Measurements from ENCODE around the gene MIEF1.

The MIEF1 gene

DNA sequence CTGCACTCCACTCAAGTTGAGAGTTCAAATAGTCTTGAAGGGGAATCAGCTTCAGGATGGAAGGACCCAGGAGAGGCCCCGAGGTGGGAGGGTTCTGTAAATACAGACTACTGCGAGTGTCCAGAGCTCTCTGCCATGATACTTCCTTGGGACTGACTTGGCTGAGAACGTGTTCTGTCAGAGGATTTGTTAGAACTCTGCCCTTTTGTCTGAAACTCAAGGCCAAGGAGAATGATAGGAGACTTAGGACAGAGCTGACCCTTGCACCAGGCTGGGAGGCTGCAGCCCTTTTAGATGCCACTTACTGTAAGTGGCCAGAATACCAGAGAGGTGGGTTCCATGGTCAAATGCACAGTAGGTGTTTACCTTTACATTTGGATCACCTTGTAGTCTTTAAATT lies 15.4 kb downstream of the MIEF1 start:
- Histone ChIP-seq H3K9ac (ENCODE audit: low read length) (peak overlapping the region; percentile 100), H4K8ac (ENCODE audit: low read length) (no peak overlapping the region), H3K4ac (ENCODE audit: low read depth in 1 of 2, low read length in 2 of 2) (no peak overlapping the region), H2BK12ac (ENCODE audit: low read length in 2 of 2) (no peak overlapping the region), H2BK15ac (ENCODE audit: low read depth, poor library complexity, severe bottlenecking) (no peak overlapping the region), H2AFZ (ENCODE audit: low read depth, low read length) (no peak overlapping the region), H3K36me3 (ENCODE audit: control insufficient read depth in 1 of 2, insufficient read depth in 2 of 2, low read depth in 1 of 2, low read length in 2 of 2) (peaks cover 46 to 66% of the 10 kb centered on the region in 2 experiments), H4K91ac (ENCODE audit: low read length) (no peak overlapping the region), H3K79me1 (replicated peaks; ENCODE audit: low read length, poor library complexity, severe bottlenecking) (peaks cover 30% of the 10 kb centered on the region), H2BK120ac (ENCODE audit: low read depth, low read length) (no peak overlapping the region), H2AK5ac (ENCODE audit: low read length, severe bottlenecking) (no peak overlapping the region), H3K27ac (ENCODE audit: low read length, poor library complexity, severe bottlenecking) (no peak overlapping the region), H3K18ac (ENCODE audit: low read depth in 1 of 2, low read length in 2 of 2) (no peak overlapping the region), H3K9me3 (ENCODE audit: control insufficient read depth, low read length) (no peaks in the 10 kb centered on the region), H3K23ac (ENCODE audit: low read length in 2 of 2) (no peak overlapping the region), H3K27me3 (ENCODE audit: control insufficient read depth in 1 of 2, insufficient read depth in 1 of 2, low read length in 2 of 2) (no peaks in the 10 kb centered on the region), H3K4me1 (ENCODE audit: control insufficient read depth, insufficient read depth, low read depth, low read length) (peaks cover 6% of the 10 kb centered on the region), H3K4me3 (ENCODE audit: insufficient read depth in 1 of 2, low read depth in 1 of 2, low read length in 2 of 2) (no peak overlapping the region), H2BK5ac (ENCODE audit: low read depth, low read length, poor library complexity, severe bottlenecking) (no peak overlapping the region), H3K4me2 (ENCODE audit: low read length, poor library complexity, severe bottlenecking) (no peak overlapping the region), H3K14ac (ENCODE audit: low read length in 2 of 2) (no peak overlapping the region)
- no peak for DNase-seq
- 94% methylated on average over 3 of the region's 3 CpGs for WGBS

DNA sequence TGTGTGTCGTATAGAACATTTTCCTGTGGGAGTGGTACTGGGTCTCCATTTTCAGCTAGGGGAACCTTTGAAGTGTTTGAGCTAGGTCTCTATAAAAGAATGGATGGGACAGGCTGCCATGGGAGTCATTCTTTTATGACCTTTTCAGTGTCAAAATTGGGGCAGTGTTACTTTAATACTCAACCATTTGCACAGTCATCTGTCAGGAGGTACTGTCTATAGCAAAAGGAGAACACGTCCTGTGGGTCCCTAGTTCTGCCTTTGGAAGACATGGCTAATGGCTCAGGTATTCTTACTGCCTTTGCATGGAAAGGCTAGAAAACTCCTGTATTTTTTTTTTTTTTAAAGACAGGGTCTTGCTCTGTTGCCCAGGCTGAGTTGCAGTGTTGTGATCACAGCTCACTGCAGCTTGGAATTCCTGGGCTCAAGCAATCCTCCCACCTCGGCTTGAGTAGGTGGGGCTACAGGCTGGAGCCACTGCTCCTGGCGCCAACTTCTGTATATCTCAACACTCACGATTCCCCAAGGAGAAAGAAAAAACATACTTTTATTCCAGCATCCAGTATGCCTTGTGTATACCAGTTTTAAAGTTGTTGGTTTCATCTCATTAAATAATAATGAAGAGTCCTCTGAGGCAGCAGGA lies 16.2 kb downstream of the MIEF1 start:
- peak; percentile 19 for DNase-seq
- 72% methylated on average over 3 of the region's 5 CpGs for WGBS
- H4K8ac ChIP-seq (ENCODE audit: low read length), result no peak overlapping the region
- H3K36me3 ChIP-seq (ENCODE audit: control insufficient read depth in 1 of 2, insufficient read depth in 2 of 2, low read depth in 1 of 2, low read length in 2 of 2), result peaks cover 49 to 67% of the 10 kb centered on the region in 2 experiments
- peaks cover 9% of the 10 kb centered on the region for H3K4me1 ChIP-seq (ENCODE audit: control insufficient read depth, insufficient read depth, low read depth, low read length)
- no peak overlapping the region for H3K4me2 ChIP-seq (ENCODE audit: low read length, poor library complexity, severe bottlenecking)
- no peak overlapping the region for H2AFZ ChIP-seq (ENCODE audit: low read depth, low read length)
- no peak overlapping the region for H2BK5ac ChIP-seq (ENCODE audit: low read depth, low read length, poor library complexity, severe bottlenecking)
- peak overlapping the region in 1 of 2 experiments; percentile 18 for H2BK12ac ChIP-seq (ENCODE audit: low read length in 2 of 2)
- H3K4ac ChIP-seq (ENCODE audit: low read depth in 1 of 2, low read length in 2 of 2), result no peak overlapping the region
- H3K9ac ChIP-seq (ENCODE audit: low read length), result peak overlapping the region; percentile 100
- no peak overlapping the region for H3K18ac ChIP-seq (ENCODE audit: low read depth in 1 of 2, low read length in 2 of 2)
- H4K91ac ChIP-seq (ENCODE audit: low read length), result no peak overlapping the region
- H3K14ac ChIP-seq (ENCODE audit: low read length in 2 of 2), result no peak overlapping the region
- no peaks in the 10 kb centered on the region for H3K9me3 ChIP-seq (ENCODE audit: control insufficient read depth, low read length)
- peak overlapping the region; percentile 32 for H2AK5ac ChIP-seq (ENCODE audit: low read length, severe bottlenecking)
- H3K23ac ChIP-seq (ENCODE audit: low read length in 2 of 2), result no peak overlapping the region
- peak overlapping the region in 1 of 2 experiments; percentile 97 for H3K4me3 ChIP-seq (ENCODE audit: insufficient read depth in 1 of 2, low read depth in 1 of 2, low read length in 2 of 2)
- H3K79me1 ChIP-seq (replicated peaks; ENCODE audit: low read length, poor library complexity, severe bottlenecking), result peaks cover 29% of the 10 kb centered on the region
- H2BK120ac ChIP-seq (ENCODE audit: low read depth, low read length), result no peak overlapping the region
- no peak overlapping the region for H3K27ac ChIP-seq (ENCODE audit: low read length, poor library complexity, severe bottlenecking)
- no peaks in the 10 kb centered on the region for H3K27me3 ChIP-seq (ENCODE audit: control insufficient read depth in 1 of 2, insufficient read depth in 1 of 2, low read length in 2 of 2)
- no peak overlapping the region for H2BK15ac ChIP-seq (ENCODE audit: low read depth, poor library complexity, severe bottlenecking)

DNA sequence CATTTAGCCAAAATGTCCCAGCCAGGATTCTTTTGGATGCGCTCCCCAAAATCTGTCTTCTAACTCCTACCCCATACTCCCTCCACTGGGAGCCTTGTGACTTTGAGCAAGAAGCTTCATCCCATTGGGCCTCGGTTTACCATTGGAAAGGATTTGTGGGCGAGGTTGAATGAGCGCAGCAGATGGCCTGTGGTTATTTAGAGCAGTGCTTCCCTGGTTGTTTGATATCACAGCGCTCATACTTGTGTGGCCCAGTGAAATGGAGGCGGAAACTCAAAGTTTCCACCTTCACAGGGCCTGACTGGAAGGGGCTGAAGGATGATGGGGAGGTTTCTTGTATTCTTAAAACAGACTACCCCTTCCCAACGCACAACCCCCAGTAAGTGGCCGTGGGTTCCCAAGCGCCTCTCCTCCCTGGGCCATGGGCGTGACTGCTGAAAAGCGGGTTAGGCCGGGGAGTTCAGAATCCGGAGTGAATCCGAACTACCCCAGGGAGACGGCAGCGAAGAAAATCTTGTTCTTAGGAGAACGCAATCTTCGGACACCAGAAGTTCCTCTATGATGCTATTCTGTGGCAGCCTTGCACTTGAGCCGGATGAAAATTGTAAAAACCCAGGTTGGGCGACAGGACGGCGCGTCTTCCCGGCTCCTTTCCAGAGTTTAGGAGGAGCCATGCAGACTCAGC lies 17.0 kb downstream of the MIEF1 start:
- H2AK5ac ChIP-seq (ENCODE audit: low read length, severe bottlenecking), result peak overlapping the region; percentile 81
- 10% methylated on average over 23 of the region's 24 CpGs for WGBS
- H2BK12ac ChIP-seq (ENCODE audit: low read length in 2 of 2), result peak overlapping the region in 1 of 2 experiments; percentile 18
- peak overlapping the region in 1 of 2 experiments; percentile 18 for H3K23ac ChIP-seq (ENCODE audit: low read length in 2 of 2)
- H2BK5ac ChIP-seq (ENCODE audit: low read depth, low read length, poor library complexity, severe bottlenecking), result peak overlapping the region; percentile 49
- H3K27ac ChIP-seq (ENCODE audit: low read length, poor library complexity, severe bottlenecking), result peak overlapping the region; percentile 94
- H3K36me3 ChIP-seq (ENCODE audit: control insufficient read depth in 1 of 2, insufficient read depth in 2 of 2, low read depth in 1 of 2, low read length in 2 of 2), result peaks cover 47 to 63% of the 10 kb centered on the region in 2 experiments
- peak overlapping the region in 1 of 2 experiments; percentile 23 for H3K14ac ChIP-seq (ENCODE audit: low read length in 2 of 2)
- no peak overlapping the region for H4K91ac ChIP-seq (ENCODE audit: low read length)
- peak overlapping the region; percentile 77 to 97 for H3K4me3 ChIP-seq (ENCODE audit: insufficient read depth in 1 of 2, low read depth in 1 of 2, low read length in 2 of 2)
- DNase-seq, result no peak
- H3K18ac ChIP-seq (ENCODE audit: low read depth in 1 of 2, low read length in 2 of 2), result peak overlapping the region; percentile 35 to 93
- H2BK15ac ChIP-seq (ENCODE audit: low read depth, poor library complexity, severe bottlenecking), result no peak overlapping the region
- H4K8ac ChIP-seq (ENCODE audit: low read length), result peak overlapping the region; percentile 82
- H3K4me1 ChIP-seq (ENCODE audit: control insufficient read depth, insufficient read depth, low read depth, low read length), result peaks cover 14% of the 10 kb centered on the region
- no peaks in the 10 kb centered on the region for H3K9me3 ChIP-seq (ENCODE audit: control insufficient read depth, low read length)
- peaks cover 22% of the 10 kb centered on the region for H3K79me1 ChIP-seq (replicated peaks; ENCODE audit: low read length, poor library complexity, severe bottlenecking)
- H3K27me3 ChIP-seq (ENCODE audit: control insufficient read depth in 1 of 2, insufficient read depth in 1 of 2, low read length in 2 of 2), result no peaks in the 10 kb centered on the region
- H2BK120ac ChIP-seq (ENCODE audit: low read depth, low read length), result no peak overlapping the region
- H2AFZ ChIP-seq (ENCODE audit: low read depth, low read length), result peak overlapping the region; percentile 10
- peak overlapping the region; percentile 66 to 71 for H3K4ac ChIP-seq (ENCODE audit: low read depth in 1 of 2, low read length in 2 of 2)
- H3K4me2 ChIP-seq (ENCODE audit: low read length, poor library complexity, severe bottlenecking), result peak overlapping the region; percentile 72
- H3K9ac ChIP-seq (ENCODE audit: low read length), result peak overlapping the region; percentile 100

DNA sequence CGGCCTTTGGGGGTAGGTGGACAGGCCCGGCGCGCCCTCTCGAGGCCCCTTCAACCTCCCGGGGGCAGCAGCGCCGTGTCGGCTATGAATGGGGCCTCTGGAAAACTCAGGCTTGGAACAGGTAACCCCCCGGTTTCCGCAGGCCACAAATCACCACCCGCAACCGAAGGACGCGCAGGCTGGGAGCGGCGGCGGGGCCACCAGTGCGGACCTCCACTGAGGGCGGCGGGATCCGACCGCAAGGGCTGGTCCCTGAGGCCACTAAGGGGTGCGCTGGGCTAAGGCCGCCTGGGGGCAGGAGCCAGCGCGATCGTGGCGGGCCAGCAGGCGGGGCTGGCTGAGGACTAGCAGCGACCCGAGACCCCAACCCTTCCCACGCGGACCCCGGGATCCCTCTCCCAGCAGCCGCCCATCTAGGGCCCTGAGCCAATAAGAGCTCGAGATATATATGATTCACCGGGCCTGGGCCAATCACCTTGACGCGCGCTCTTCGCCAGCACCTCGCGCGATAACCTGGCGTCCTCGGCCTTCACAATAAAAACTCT lies 17.7 kb downstream of the MIEF1 start:
- H3K9ac ChIP-seq (ENCODE audit: low read length), result peak overlapping the region; percentile 100
- H3K27me3 ChIP-seq (ENCODE audit: control insufficient read depth in 1 of 2, insufficient read depth in 1 of 2, low read length in 2 of 2), result no peaks in the 10 kb centered on the region
- WGBS, result under 1% methylated on average over 47 of the region's 47 CpGs
- H4K8ac ChIP-seq (ENCODE audit: low read length), result peak overlapping the region; percentile 82
- peak overlapping the region; percentile 71 to 89 for H3K4ac ChIP-seq (ENCODE audit: low read depth in 1 of 2, low read length in 2 of 2)
- H3K4me3 ChIP-seq (ENCODE audit: insufficient read depth in 1 of 2, low read depth in 1 of 2, low read length in 2 of 2), result peak overlapping the region; percentile 77 to 97
- peaks cover 19% of the 10 kb centered on the region for H3K4me1 ChIP-seq (ENCODE audit: control insufficient read depth, insufficient read depth, low read depth, low read length)
- peak overlapping the region; percentile 97 for H2BK15ac ChIP-seq (ENCODE audit: low read depth, poor library complexity, severe bottlenecking)
- peak overlapping the region; percentile 59 for H2AFZ ChIP-seq (ENCODE audit: low read depth, low read length)
- DNase-seq, result peak; percentile 100
- peak overlapping the region in 1 of 2 experiments; percentile 72 for H3K14ac ChIP-seq (ENCODE audit: low read length in 2 of 2)
- H2BK12ac ChIP-seq (ENCODE audit: low read length in 2 of 2), result no peak overlapping the region
- peak overlapping the region in 1 of 2 experiments; percentile 18 for H3K23ac ChIP-seq (ENCODE audit: low read length in 2 of 2)
- peak overlapping the region; percentile 72 for H3K4me2 ChIP-seq (ENCODE audit: low read length, poor library complexity, severe bottlenecking)
- H4K91ac ChIP-seq (ENCODE audit: low read length), result peak overlapping the region; percentile 96
- H3K9me3 ChIP-seq (ENCODE audit: control insufficient read depth, low read length), result no peaks in the 10 kb centered on the region
- H3K18ac ChIP-seq (ENCODE audit: low read depth in 1 of 2, low read length in 2 of 2), result peak overlapping the region; percentile 85 to 93
- peak overlapping the region; percentile 94 for H3K27ac ChIP-seq (ENCODE audit: low read length, poor library complexity, severe bottlenecking)
- peak overlapping the region; percentile 37 for H2AK5ac ChIP-seq (ENCODE audit: low read length, severe bottlenecking)
- H2BK5ac ChIP-seq (ENCODE audit: low read depth, low read length, poor library complexity, severe bottlenecking), result peak overlapping the region; percentile 49
- H3K79me1 ChIP-seq (replicated peaks; ENCODE audit: low read length, poor library complexity, severe bottlenecking), result peaks cover 19% of the 10 kb centered on the region
- H2BK120ac ChIP-seq (ENCODE audit: low read depth, low read length), result no peak overlapping the region
- peaks cover 46 to 63% of the 10 kb centered on the region in 2 experiments for H3K36me3 ChIP-seq (ENCODE audit: control insufficient read depth in 1 of 2, insufficient read depth in 2 of 2, low read depth in 1 of 2, low read length in 2 of 2)

All from mesenchymal stem cell (in vitro differentiated cells and primary cell).